Measurements from ENCODE around the gene SVIL.
"Not testable (repeated sequence)": the region's sequence is repeated elsewhere in the genome, so short reads cannot be mapped to it uniquely, and the experiment has no call there.

SVIL gene

DNA sequence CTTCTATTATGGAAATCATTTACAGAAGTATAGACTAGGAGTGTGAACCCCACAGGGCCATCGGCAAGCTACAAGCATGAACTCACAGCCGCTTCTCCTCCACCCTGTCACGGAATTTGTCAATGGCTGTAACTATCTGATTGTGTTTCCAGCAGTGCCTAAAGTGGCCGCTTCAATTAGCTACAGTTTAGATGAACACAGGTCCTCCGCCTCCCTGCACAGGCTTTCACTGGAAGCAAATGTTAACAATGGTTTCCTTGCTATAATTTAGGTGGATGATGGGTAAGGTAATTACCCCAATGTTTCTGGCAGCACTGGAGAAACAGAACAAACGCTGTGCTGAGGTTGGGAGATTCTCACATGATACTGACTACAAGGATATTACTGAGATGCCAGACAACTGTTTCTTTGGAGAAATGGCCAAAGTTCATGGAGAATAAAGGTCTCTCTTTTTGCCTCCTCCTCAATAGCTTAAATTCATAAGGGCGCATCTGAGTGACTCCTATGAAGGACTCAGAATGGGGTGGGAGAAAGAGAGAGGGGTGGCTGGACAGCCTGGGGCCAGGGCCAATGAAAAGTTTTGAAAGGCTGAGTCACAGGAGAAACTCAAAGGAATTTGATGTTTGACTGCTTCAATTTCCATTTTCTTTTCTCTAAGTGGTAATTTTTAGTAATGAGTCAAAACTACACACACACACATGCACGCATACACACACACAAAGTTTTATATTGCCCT, 78.9 kb downstream of the SVIL start:
- Histone ChIP-seq H3K4me3 (ENCODE audit: low read depth, low read length) (no peak overlapping the region), H3K9me3 (no peaks in the 10 kb centered on the region), H3K27me3 (no peaks in the 10 kb centered on the region), H3K4me1 (no peaks in the 10 kb centered on the region), H3K36me3 (peaks cover 4% of the 10 kb centered on the region; the same call in 1 of the 2 replicates)
- TF ChIP-seq, protein P1, sequence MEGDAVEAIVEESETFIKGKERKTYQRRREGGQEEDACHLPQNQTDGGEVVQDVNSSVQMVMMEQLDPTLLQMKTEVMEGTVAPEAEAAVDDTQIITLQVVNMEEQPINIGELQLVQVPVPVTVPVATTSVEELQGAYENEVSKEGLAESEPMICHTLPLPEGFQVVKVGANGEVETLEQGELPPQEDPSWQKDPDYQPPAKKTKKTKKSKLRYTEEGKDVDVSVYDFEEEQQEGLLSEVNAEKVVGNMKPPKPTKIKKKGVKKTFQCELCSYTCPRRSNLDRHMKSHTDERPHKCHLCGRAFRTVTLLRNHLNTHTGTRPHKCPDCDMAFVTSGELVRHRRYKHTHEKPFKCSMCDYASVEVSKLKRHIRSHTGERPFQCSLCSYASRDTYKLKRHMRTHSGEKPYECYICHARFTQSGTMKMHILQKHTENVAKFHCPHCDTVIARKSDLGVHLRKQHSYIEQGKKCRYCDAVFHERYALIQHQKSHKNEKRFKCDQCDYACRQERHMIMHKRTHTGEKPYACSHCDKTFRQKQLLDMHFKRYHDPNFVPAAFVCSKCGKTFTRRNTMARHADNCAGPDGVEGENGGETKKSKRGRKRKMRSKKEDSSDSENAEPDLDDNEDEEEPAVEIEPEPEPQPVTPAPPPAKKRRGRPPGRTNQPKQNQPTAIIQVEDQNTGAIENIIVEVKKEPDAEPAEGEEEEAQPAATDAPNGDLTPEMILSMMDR (IDR thresholded peaks at IDR 0.05; ENCODE audit: low read depth, low read length) = no peak
- no peak for DNase-seq

DNA sequence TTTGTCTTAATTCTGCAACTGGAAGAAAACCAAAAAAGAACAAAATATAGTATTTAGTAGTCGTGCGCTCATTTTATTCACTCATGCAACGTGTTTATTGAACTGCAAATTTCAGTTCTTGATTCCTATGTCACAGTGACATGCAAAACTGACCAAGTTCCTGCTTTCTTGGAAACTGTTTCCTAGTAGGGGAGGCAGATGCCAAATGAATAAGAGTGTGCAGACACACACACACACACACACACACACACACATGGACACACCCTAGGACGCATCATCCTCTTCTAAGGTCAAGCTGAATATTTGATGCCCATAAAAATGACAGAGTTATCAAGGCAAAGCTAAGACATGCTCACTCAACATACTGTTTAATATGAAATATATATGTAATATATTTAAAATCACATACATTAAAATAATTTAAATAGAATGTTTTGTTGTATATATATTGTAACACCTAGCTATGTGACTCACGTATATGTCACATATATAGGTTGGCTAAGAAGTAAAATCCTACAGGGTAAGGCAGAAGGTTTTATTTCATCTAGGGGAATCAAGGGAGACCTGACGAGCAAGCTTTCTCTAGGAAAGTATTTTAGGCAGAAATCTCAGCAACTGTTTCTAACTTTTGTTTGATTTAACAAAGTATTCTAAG, 79.6 kb downstream of the SVIL start:
- TF ChIP-seq, protein P1 (IDR thresholded peaks at IDR 0.05; ENCODE audit: low read depth, low read length) = no peak
- H3K9me3 ChIP-seq = no peaks in the 10 kb centered on the region
- no peaks in the 10 kb centered on the region for H3K4me1 ChIP-seq
- no peak overlapping the region for H3K4me3 ChIP-seq (ENCODE audit: low read depth, low read length)
- DNase-seq = no peak
- H3K27me3 ChIP-seq = no peaks in the 10 kb centered on the region
- H3K36me3 ChIP-seq = peaks cover 4% of the 10 kb centered on the region; the same call in 1 of the 2 replicates

DNA sequence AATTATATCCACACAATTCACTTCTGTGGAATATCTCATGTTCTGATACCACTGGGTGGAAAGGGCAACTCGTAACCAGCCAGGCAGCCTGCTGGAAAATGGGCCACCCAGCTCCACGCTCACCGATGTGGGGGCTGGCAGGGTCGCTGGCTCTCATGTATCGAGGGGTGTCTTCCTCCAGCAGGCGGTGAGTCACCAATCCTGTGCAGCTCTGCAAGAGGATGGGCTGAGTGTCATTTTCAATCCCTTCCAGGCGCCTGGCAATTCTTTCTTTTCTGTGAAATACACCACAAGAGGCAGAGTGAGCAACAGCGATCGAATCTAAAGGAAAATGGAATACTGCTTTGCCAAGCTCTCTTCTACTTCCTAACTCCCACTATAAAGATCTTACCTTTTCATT, 80.1 kb downstream of the SVIL start:
- Histone ChIP-seq H3K27me3 (no peaks in the 10 kb centered on the region), H3K36me3 (peaks cover 4% of the 10 kb centered on the region; the same call in 1 of the 2 replicates), H3K9me3 (no peaks in the 10 kb centered on the region), H3K4me1 (no peaks in the 10 kb centered on the region), H3K4me3 (ENCODE audit: low read depth, low read length) (no peak overlapping the region)
- no peak for DNase-seq
- TF ChIP-seq, protein P1 (IDR thresholded peaks at IDR 0.05; ENCODE audit: low read depth, low read length) = 0 out of 2 replicates have a peak, but pooled peaks have one; percentile 4

DNA sequence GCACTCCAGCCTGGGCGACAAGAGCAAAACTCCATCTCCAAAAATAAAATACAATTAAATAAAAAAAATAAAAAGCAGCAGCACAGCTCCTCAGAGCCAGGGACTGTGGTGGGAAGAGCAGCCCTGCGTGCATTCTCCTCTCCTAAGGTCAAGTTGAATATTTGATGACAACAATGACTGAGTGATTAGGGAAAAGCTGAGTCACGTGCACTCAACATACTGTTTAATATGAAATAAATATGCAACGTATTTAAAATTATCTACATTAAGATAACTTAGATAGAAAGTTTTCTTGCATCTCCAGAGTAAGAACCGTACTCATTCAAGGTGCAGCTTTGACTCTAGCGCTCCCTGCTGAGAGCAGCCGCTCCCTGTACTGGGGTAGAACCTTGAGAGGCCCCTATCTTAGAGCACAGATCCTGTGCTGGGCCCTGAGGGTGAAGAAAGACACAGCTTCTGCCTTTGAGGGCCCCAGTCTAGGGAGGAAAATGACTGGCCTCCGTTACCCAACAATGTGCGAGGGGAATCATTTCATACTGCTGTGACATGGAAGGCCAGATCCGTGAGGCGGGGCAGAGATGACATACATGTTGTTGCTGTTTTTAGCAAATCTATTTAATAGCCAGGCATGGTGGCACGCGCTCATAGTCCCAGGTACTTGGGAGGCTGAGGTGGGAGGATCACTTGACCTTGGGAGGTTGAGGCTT, 81.1 kb downstream of the SVIL start:
- TF ChIP-seq, protein P1 (IDR thresholded peaks at IDR 0.05; ENCODE audit: low read depth, low read length) = no peak
- no peak overlapping the region for H3K4me3 ChIP-seq (ENCODE audit: low read depth, low read length)

GRCh38 chr10:29553116-29553515, 81.7 kb downstream of the SVIL start:
- H3K36me3 ChIP-seq; DNase-seq; H3K4me3 ChIP-seq (ENCODE audit: low read depth, low read length); H3K4me1 ChIP-seq; H3K9me3 ChIP-seq; H3K27me3 ChIP-seq: not testable (repeated sequence)

More for the DNA sequence above, 81.1 kb downstream of the SVIL start:
- H3K4me1 ChIP-seq = no peaks in the 10 kb centered on the region
- DNase-seq = no peak
- no peaks in the 10 kb centered on the region for H3K9me3 ChIP-seq
- H3K27me3 ChIP-seq = no peaks in the 10 kb centered on the region
- peaks cover 4% of the 10 kb centered on the region; the same call in 1 of the 2 replicates for H3K36me3 ChIP-seq

- H3K4me3 ChIP-seq (ENCODE audit: low read depth, low read length); H3K27me3 ChIP-seq; H3K36me3 ChIP-seq; H3K9me3 ChIP-seq; DNase-seq; H3K4me1 ChIP-seq: not testable (repeated sequence)
These were observed 85.3 kb downstream of the SVIL start for GRCh38 chr10:29549493-29549892.
